K562 (cell line): Measurements from ENCODE around the gene RASSF3. TPM values are rescaled to one million over a fixed set of nuclear protein-coding genes. Genes with fewer than 3 reads are reported as not detected.

Experiments
- CEBPG ChIP-seq, 3 experiments: fragments of 200-800 bp in 1 of 3; sonication (Bioruptor generic) in 1 of 3; sonication (generic) in 1 of 3; formaldehyde crosslinking in 1 of 3; IDR thresholded peaks in 2 of 3; conservative IDR thresholded peaks in 1 of 3; 2 replicates each; pipeline versions ENCODE4 v1.6.1 to v1.8.0; 2016 to 2022; ENCODE audit warnings: missing compliant biosample characterization in 2 of 3, missing genetic modification characterization in 2 of 3, mild to moderate bottlenecking in 1 of 3, missing genetic modification reagents in 1 of 3
- ELF1 ChIP-seq: fragments of 200-800 bp; sonication (Bioruptor generic); IDR thresholded peaks from 2 replicates; pipeline ENCODE4 v1.6.1; 2016; ENCODE audit warnings: missing genetic modification characterization, missing compliant biosample characterization
- FOXA3 ChIP-seq, 2 experiments: fragments of 450-650 bp in 1 of 2; sonication (generic) in 1 of 2; formaldehyde crosslinking; IDR thresholded peaks in 1 of 2; conservative IDR thresholded peaks in 1 of 2; 2 replicates each; pipeline versions ENCODE4 v1.4.0 to v1.8.0; 2020 to 2022; ENCODE audit warnings: mild to moderate bottlenecking in 2 of 2, missing genetic modification reagents in 1 of 2
- HDAC1 ChIP-seq, 2 experiments: fragments of 450-650 bp; IDR thresholded peaks; 2 replicates each; pipeline ENCODE4 v1.6.1; 2016 to 2017; ENCODE audit warnings: inconsistent platforms in 1 of 2, mild to moderate bottlenecking in 1 of 2, moderate library complexity in 1 of 2
- HDAC2 ChIP-seq: fragments of 450-650 bp; IDR thresholded peaks from 2 replicates; pipeline ENCODE4 v1.6.1; 2016; ENCODE audit warnings: mild to moderate bottlenecking
- HIVEP1 ChIP-seq: fragments of 250-450 bp; sonication (Bioruptor Pico); IDR thresholded peaks from 2 replicates; pipeline ENCODE4 v1.4.0; 2020; ENCODE audit warnings: mild to moderate bottlenecking
- HNRNPH1 ChIP-seq: fragments of 200-400 bp; formaldehyde crosslinking; optimal IDR thresholded peaks from 2 replicates; pipeline ENCODE3; 2017; ENCODE audit warnings: low read depth, mild to moderate bottlenecking, low read length, moderate library complexity
- MECOM ChIP-seq: fragments of 250-450 bp; sonication (Bioruptor Pico); IDR thresholded peaks from 2 replicates; pipeline ENCODE4 v1.8.0; 2022; ENCODE audit warnings: inconsistent platforms
- MTF1 ChIP-seq: fragments of 250-450 bp; sonication (Bioruptor Pico); IDR thresholded peaks from 2 replicates; pipeline ENCODE4 v1.9.0; 2021; ENCODE audit warnings: moderate library complexity, mild to moderate bottlenecking, inconsistent platforms, borderline replicate concordance
- NFE2 ChIP-seq: IDR thresholded peaks from 2 replicates; pipeline ENCODE4 v1.6.1; 2014; ENCODE audit warnings: antibody characterized with exemption, low read depth
- PTTG1 ChIP-seq: fragments of 450-650 bp; IDR thresholded peaks from 2 replicates; pipeline ENCODE4 v1.6.1; 2016; ENCODE audit warnings: low read depth, mild to moderate bottlenecking, missing genetic modification characterization, missing compliant biosample characterization
- RBBP5 ChIP-seq: fragments of 200-600 bp; sonication (generic); IDR thresholded peaks from 2 replicates; pipeline ENCODE4 v1.6.1; 2012; ENCODE audit warnings: borderline replicate concordance, mild to moderate bottlenecking, low read length, control low read depth, inconsistent platforms; ENCODE audit not compliant: insufficient read depth, poor library complexity, severe bottlenecking
- RNF2 ChIP-seq: sonication (generic); IDR thresholded peaks from 2 replicates; pipeline ENCODE4 v1.6.1; 2016
- SIRT6 ChIP-seq: IDR thresholded peaks from one replicate; pipeline ENCODE4 v1.6.1; 2012; ENCODE audit warnings: low read depth, mild to moderate bottlenecking, control low read depth, inconsistent platforms, low read length, moderate library complexity
- SMAD4 ChIP-seq: fragments of 250-450 bp; sonication (Bioruptor Pico); conservative IDR thresholded peaks from 2 replicates; pipeline ENCODE4 v1.8.0; 2021; ENCODE audit warnings: inconsistent platforms, mild to moderate bottlenecking, moderate library complexity
- SNRNP70 ChIP-seq: fragments of 200-400 bp; formaldehyde crosslinking; optimal IDR thresholded peaks from 2 replicates; pipeline ENCODE3; 2017; ENCODE audit warnings: low read depth, low read length
- ZBTB2 ChIP-seq: fragments of 450-650 bp; IDR thresholded peaks from 2 replicates; pipeline ENCODE4 v1.6.1; 2016; ENCODE audit warnings: antibody characterized with exemption
- ZKSCAN8 ChIP-seq: fragments of 200-800 bp; sonication (Bioruptor generic); IDR thresholded peaks from 2 replicates; pipeline ENCODE4 v1.6.1; 2016; ENCODE audit warnings: missing genetic modification characterization, missing compliant biosample characterization
- ZNF12 ChIP-seq: sonication (generic); formaldehyde crosslinking; IDR thresholded peaks from 2 replicates; pipeline ENCODE4 v1.4.0; 2020; ENCODE audit warnings: mild to moderate bottlenecking, missing genetic modification reagents
- ZNF79 ChIP-seq: fragments of 250-450 bp; sonication (Bioruptor Pico); IDR thresholded peaks from 2 replicates; pipeline ENCODE4 v1.4.0; 2020; ENCODE audit warnings: low read depth, mild to moderate bottlenecking, moderate library complexity
- polyA plus RNA-seq, 8 experiments: library from polyadenylated mRNA; depleted of rRNA in 4 of 8; stranded (reverse) in 5 of 8; unstranded in 3 of 8; fragments of >200 nt; fragmentation: Nextera tagmentation in 2 of 8; fragmentation: Illumina TruSeq in 1 of 8; extraction: Ambion mirVana in 2 of 8; extraction: Trizol in 1 of 8; gene quantifications; 2 replicates each; pipeline versions ENCODE4 v1.2.1 to v1.2.3, GENCODE V29; 2011 to 2014; ENCODE audit warnings: inconsistent platforms in 1 of 8, missing spikeins in 1 of 8
- total RNA-seq, 7 experiments: library from RNA; depleted of rRNA in 6 of 7; stranded (reverse); fragments of >200 nt in 6 of 7; fragmentation: Illumina TruSeq in 2 of 7; extraction: Trizol in 2 of 7; gene quantifications; 2 replicates each; pipeline versions ENCODE4 v1.2.1 to v1.2.3, GENCODE V29; 2011 to 2021; ENCODE audit warnings: low replicate concordance in 1 of 7
- TF ChIP-seq, protein P1 (sequence below): sonication (generic); formaldehyde crosslinking; IDR thresholded peaks from 2 replicates; pipeline ENCODE4 v1.9.0; 2022; ENCODE audit warnings: mild to moderate bottlenecking, missing genetic modification reagents
- TF ChIP-seq, protein P2 (sequence below), 2 experiments: fragments of 250-450 bp in 1 of 2; fragments of 450-650 bp in 1 of 2; sonication (Bioruptor Pico) in 1 of 2; IDR thresholded peaks; 2 replicates each; pipeline versions ENCODE4 v1.6.1 to v1.8.0; 2016 to 2021; ENCODE audit warnings: mild to moderate bottlenecking in 2 of 2, moderate library complexity in 2 of 2, missing compliant biosample characterization in 1 of 2, missing genetic modification characterization in 1 of 2
- TF ChIP-seq, protein P3 (sequence below): fragments of 450-650 bp; IDR thresholded peaks from 2 replicates; pipeline ENCODE4 v1.6.1; 2016; ENCODE audit warnings: low read depth, mild to moderate bottlenecking, moderate library complexity

Gene RASSF3
- total and polyA plus RNA-seq, 9 of the 15 experiments (the other 6 are each of a cell fraction or from before 2014, with no cell fraction given): 3.7 to 39.2 (median 20.2) TPM

DNA sequence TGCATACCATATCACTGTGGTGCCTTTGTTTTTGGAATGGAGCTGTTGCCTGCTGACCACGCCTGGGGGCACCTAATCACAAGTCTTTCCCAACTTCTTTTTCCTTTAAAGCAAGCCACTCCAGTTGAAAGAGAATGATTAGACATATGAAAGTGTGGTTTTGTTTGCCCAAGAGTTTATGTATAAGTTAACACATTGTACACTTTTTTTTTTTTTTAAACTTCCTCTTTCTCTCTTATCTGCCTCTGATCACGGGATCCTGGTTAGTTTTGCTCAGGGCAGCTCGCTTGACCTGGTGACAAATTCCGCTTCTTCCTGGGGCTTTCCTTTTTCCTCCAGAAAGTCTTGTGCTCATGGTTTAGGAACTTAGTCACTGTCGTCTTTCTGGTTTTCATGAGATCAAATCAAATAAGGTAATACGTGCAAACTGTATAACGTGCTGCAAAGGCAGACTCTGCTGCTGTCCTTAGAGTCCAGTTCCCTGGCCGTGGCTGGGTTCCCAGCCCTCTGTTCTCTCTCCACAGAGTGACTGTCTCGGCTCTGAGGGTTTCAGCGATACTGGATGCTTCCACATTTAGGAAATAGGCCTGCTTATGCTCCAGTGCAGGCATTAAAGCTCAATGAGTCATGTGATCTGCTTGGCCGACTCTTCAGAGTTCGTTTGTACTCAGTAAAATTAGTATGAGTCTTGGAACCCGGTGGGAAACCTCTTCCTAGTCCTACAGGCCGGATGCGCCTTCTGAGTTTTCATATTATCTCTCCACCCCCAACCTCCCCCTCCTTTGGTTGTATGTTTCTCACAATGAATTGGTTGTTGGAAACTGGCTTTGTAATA is 15.2 kb downstream of the RASSF3 start (continued):
- no peak for TF ChIP-seq CEBPG (CRISPR knock-in tag; IDR thresholded peaks at IDR 0.05)
- TF ChIP-seq CEBPG (tag; conservative IDR thresholded peaks at IDR 0.05 in 1 of 2, IDR thresholded peaks at IDR 0.05 in 1 of 2): peak; percentile 60 to 68
- TF ChIP-seq, protein P1, sequence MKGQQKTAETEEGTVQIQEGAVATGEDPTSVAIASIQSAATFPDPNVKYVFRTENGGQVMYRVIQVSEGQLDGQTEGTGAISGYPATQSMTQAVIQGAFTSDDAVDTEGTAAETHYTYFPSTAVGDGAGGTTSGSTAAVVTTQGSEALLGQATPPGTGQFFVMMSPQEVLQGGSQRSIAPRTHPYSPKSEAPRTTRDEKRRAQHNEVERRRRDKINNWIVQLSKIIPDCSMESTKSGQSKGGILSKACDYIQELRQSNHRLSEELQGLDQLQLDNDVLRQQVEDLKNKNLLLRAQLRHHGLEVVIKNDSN (CRISPR knock-in tag): peak; percentile 71
- TF ChIP-seq, protein P2, sequence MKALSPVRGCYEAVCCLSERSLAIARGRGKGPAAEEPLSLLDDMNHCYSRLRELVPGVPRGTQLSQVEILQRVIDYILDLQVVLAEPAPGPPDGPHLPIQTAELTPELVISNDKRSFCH (CRISPR knock-in tag; IDR thresholded peaks at IDR 0.05): no peak
- TF ChIP-seq, protein P2 (tag; IDR thresholded peaks at IDR 0.05): peak; percentile 73; the same call in 1 of the 2 replicates
- TF ChIP-seq, protein P3, sequence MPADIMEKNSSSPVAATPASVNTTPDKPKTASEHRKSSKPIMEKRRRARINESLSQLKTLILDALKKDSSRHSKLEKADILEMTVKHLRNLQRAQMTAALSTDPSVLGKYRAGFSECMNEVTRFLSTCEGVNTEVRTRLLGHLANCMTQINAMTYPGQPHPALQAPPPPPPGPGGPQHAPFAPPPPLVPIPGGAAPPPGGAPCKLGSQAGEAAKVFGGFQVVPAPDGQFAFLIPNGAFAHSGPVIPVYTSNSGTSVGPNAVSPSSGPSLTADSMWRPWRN: peak; percentile 70; the same call in 1 of the 2 replicates
- peak; percentile 70; the same call in 1 of the 2 replicates for TF ChIP-seq ZKSCAN8
- 0 out of 4 replicates have a peak, but pooled peaks of 1 of the 2 experiments have one; percentile 37 for TF ChIP-seq FOXA3 (CRISPR knock-in tag; conservative IDR thresholded peaks at IDR 0.05 in 1 of 2, IDR thresholded peaks at IDR 0.05 in 1 of 2)
- TF ChIP-seq RNF2: no peak
- TF ChIP-seq HDAC1 (IDR thresholded peaks at IDR 0.05): peak in 1 of 2 experiments; percentile 32; a peak in 1 of 4 replicates
- TF ChIP-seq NFE2: peak; percentile 30; the same call in 1 of the 2 replicates
- peak; percentile 66 for TF ChIP-seq ELF1
- no peak for TF ChIP-seq SIRT6
- TF ChIP-seq RBBP5: peak; percentile 84
- no peak for TF ChIP-seq MTF1 (CRISPR knock-in tag)
- TF ChIP-seq HNRNPH1: no peak
- peak; percentile 46 for TF ChIP-seq SMAD4 (CRISPR knock-in tag)
- no peak for TF ChIP-seq ZNF12
- no peak for TF ChIP-seq PTTG1 (tag)
- TF ChIP-seq ZBTB2: no peak
- TF ChIP-seq MECOM: no peak
- peak; percentile 66; the same call in 1 of the 2 replicates for TF ChIP-seq HDAC2
- TF ChIP-seq SNRNP70: no peak
- TF ChIP-seq HIVEP1 (CRISPR knock-in tag): no peak; the same call in 1 of the 2 replicates
- no peak for TF ChIP-seq ZNF79 (CRISPR knock-in tag)
